HCT116 (cell line): Measurements from ENCODE around the gene RAPH1.

Experiments
- CEBPB ChIP-seq: IDR thresholded peaks from 2 replicates; pipeline ENCODE4 v1.6.1; 2012; ENCODE audit warnings: low read depth
- EZH2 ChIP-seq: fragments of 200-600 bp; sonication (generic); IDR thresholded peaks from 2 replicates; pipeline ENCODE4 v1.6.1; 2017; ENCODE audit warnings: antibody characterized with exemption, mixed run types
- EZH2phosphoT487 ChIP-seq: fragments of 200-600 bp; IDR thresholded peaks from 2 replicates; pipeline ENCODE4 v1.6.1; 2018; ENCODE audit warnings: antibody characterized with exemption, borderline replicate concordance
- POLR2A ChIP-seq: IDR thresholded peaks from 2 replicates; pipeline ENCODE4 v1.7.0; 2011; ENCODE audit warnings: borderline replicate concordance; ENCODE audit not compliant: insufficient read depth, insufficient read length; ENCODE audit errors: extremely low read depth
- POLR2AphosphoS5 ChIP-seq: IDR thresholded peaks from 2 replicates; pipeline ENCODE4 v1.6.1; 2011; ENCODE audit warnings: mild to moderate bottlenecking, low read depth, low read length, moderate library complexity
- RAD21 ChIP-seq: IDR thresholded peaks from 2 replicates; pipeline ENCODE4 v1.6.1; 2012; ENCODE audit warnings: low read depth, mild to moderate bottlenecking
- SIN3A ChIP-seq: IDR thresholded peaks from 2 replicates; pipeline ENCODE4 v1.6.1; 2012; ENCODE audit warnings: low read depth
- SP1 ChIP-seq: IDR thresholded peaks from 2 replicates; pipeline ENCODE4 v1.6.1; 2012; ENCODE audit warnings: low read depth
- YY1 ChIP-seq: IDR thresholded peaks from 2 replicates; pipeline ENCODE4 v1.6.1; 2011; ENCODE audit warnings: low read length, low read depth, moderate library complexity, mild to moderate bottlenecking; ENCODE audit not compliant: insufficient replicate concordance; ENCODE audit errors: extremely low read depth
- ZFX ChIP-seq: fragments of 450-650 bp; IDR thresholded peaks from 2 replicates; pipeline ENCODE4 v1.6.1; 2017
- TF ChIP-seq, protein P1 (sequence below), 3 experiments: fragments of 200-600 bp in 1 of 3; sonication (generic) in 1 of 3; IDR thresholded peaks in 2 of 3; conservative IDR thresholded peaks in 1 of 3; 2 replicates each; pipeline ENCODE4 v1.5.1; 2012 to 2017; ENCODE audit warnings: low read depth in 2 of 3, low read length in 2 of 3, antibody characterized with exemption in 1 of 3, borderline replicate concordance in 1 of 3, control low read depth in 1 of 3, mild to moderate bottlenecking in 1 of 3, mixed read lengths in 1 of 3, mixed run types in 1 of 3, moderate library complexity in 1 of 3; ENCODE audit not compliant: insufficient read depth in 1 of 3
- TF ChIP-seq, protein P2 (sequence below): IDR thresholded peaks from 2 replicates; pipeline ENCODE4 v1.6.1; 2011; ENCODE audit warnings: mild to moderate bottlenecking, low read length, moderate library complexity; ENCODE audit not compliant: insufficient replicate concordance; ENCODE audit errors: extremely low read depth

DNA sequence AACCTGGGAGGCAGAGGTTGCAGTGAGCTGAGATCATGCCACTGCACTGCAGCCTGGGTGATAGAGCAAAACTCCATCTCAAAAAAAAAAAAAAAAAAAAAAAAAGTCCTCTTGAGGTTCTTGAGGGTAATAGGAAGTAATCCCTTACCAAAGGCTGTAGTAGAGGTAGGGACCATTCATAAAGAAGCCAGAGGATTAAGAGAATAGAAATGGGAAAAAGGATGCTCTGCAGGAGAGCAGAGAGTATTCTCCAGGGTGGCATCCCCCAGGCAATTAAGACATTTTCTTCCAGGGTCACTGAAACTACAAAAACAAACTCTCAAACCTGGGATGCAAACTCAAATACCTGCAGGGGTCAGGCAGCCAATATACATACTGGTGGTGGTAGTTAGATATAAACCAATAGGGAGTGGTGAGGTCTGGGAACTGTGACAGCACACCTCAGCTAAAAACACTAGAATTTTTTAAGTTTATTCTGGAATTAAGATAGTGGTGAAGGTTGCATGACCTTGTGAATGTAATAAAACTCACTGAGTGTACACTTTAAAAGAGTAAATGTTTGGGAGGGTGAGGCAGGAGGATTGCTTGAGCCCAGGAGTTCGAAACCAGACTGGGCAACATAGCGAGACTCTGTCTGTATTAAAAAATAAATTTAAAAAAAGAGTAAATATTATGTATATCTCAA, 24.7 kb downstream of the RAPH1 start:
- TF ChIP-seq, protein P1, sequence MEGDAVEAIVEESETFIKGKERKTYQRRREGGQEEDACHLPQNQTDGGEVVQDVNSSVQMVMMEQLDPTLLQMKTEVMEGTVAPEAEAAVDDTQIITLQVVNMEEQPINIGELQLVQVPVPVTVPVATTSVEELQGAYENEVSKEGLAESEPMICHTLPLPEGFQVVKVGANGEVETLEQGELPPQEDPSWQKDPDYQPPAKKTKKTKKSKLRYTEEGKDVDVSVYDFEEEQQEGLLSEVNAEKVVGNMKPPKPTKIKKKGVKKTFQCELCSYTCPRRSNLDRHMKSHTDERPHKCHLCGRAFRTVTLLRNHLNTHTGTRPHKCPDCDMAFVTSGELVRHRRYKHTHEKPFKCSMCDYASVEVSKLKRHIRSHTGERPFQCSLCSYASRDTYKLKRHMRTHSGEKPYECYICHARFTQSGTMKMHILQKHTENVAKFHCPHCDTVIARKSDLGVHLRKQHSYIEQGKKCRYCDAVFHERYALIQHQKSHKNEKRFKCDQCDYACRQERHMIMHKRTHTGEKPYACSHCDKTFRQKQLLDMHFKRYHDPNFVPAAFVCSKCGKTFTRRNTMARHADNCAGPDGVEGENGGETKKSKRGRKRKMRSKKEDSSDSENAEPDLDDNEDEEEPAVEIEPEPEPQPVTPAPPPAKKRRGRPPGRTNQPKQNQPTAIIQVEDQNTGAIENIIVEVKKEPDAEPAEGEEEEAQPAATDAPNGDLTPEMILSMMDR (IDR thresholded peaks at IDR 0.05 in 2 of 3, conservative IDR thresholded peaks at IDR 0.05 in 1 of 3; ENCODE audit: borderline replicate concordance in 1 of 3, insufficient read depth in 1 of 3, low read depth in 2 of 3, low read length in 2 of 3), result no peak
- no peak for TF ChIP-seq YY1
- no peak for TF ChIP-seq POLR2A
- TF ChIP-seq SP1, result no peak
- TF ChIP-seq EZH2phosphoT487, result no peak
- no peak for TF ChIP-seq CEBPB
- no peak for TF ChIP-seq SIN3A
- no peak for TF ChIP-seq EZH2
- no peak for TF ChIP-seq POLR2AphosphoS5
- TF ChIP-seq RAD21, result no peak
- no peak for TF ChIP-seq ZFX
- TF ChIP-seq, protein P2, sequence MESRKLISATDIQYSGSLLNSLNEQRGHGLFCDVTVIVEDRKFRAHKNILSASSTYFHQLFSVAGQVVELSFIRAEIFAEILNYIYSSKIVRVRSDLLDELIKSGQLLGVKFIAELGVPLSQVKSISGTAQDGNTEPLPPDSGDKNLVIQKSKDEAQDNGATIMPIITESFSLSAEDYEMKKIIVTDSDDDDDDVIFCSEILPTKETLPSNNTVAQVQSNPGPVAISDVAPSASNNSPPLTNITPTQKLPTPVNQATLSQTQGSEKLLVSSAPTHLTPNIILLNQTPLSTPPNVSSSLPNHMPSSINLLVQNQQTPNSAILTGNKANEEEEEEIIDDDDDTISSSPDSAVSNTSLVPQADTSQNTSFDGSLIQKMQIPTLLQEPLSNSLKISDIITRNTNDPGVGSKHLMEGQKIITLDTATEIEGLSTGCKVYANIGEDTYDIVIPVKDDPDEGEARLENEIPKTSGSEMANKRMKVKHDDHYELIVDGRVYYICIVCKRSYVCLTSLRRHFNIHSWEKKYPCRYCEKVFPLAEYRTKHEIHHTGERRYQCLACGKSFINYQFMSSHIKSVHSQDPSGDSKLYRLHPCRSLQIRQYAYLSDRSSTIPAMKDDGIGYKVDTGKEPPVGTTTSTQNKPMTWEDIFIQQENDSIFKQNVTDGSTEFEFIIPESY, result no peak
